Femur (tissue), 1 donor: ENCODE data around the gene RCCD1.
"Not testable (repeated sequence)": the region's sequence is repeated elsewhere in the genome, so short reads cannot be mapped to it uniquely, and the experiment has no call there.

Source experiments
- DNase-seq: peaks from one replicate; pipeline ENCODE4 v3.0.0-alpha.2; 2017

The RCCD1 gene

DNA sequence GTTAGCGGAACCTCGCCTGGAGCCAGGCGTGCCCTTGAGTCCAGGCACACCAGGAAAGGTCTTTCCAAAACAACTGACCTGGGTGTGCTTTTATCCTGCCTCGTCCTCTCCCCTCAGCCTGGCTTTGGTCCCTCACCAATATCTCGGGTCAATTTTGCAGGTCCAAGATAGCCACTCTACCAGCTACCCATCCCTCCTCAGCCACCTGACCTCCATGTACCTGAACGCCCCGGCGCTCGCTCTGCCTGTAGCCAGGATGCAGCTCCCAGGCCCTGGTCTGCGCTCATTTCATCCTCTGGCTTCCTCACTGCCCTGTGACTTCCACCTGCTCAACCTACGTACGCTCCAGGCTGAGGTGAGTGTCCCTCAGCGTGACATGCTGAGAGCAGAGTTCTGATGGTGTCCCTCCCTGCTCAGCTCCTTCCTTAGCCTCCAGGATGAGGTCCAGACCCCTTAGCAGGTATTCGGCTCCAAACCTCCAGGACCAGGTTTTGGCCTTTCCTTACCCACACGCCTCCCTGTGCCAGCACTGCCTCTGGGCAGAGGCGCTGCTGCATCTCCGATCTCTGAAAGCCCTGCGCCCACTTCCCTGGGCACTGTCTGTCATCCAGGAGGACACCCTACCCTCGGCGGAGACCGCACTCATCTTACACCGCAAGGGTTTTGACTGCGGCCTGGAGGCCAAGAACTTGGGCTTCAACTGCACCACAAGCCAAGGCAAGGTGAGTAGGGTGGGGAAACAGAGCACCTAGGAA, 36.5 kb upstream of the RCCD1 start:
- no peak for DNase-seq

DNA sequence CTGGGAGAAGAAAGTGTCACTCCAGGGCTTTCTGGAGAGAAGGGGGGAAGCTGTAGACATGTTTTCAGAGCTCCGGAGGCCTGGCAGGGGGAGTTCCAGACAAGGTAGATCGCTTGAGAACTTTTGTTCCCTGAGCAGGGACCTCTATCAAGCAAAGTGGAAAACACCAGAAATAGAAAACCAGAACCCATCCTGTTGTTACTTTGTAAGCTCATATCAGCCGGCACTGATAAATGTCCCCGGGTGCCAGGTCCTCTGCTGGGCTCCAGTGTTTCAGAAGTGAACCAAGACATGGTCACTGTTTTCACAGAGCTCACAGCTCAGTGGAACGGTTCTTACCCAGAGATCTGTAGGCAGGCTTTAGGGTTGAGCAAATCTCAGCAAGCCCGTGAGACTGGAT, 35.8 kb upstream of the RCCD1 start:
- DNase-seq, result no peak

DNA sequence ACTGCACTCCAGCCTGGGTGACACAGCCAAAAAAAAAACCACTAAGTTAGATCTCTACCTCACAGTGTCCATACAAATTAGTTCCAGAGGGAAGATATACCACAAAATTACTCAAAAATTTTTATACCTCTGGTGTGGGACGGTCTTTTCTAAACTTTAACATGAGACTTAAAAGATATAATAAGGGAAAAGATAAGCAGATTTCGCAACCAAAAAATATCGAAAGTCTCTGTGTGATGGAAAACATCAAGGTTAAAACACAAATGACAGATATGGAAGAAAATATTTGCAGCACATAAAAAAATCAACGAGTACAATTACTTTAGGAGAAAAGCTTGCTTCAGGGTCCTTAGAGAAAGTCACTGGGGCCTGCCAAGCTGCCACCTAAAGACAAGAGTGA, 32.8 kb upstream of the RCCD1 start:
- DNase-seq, result no peak

DNA sequence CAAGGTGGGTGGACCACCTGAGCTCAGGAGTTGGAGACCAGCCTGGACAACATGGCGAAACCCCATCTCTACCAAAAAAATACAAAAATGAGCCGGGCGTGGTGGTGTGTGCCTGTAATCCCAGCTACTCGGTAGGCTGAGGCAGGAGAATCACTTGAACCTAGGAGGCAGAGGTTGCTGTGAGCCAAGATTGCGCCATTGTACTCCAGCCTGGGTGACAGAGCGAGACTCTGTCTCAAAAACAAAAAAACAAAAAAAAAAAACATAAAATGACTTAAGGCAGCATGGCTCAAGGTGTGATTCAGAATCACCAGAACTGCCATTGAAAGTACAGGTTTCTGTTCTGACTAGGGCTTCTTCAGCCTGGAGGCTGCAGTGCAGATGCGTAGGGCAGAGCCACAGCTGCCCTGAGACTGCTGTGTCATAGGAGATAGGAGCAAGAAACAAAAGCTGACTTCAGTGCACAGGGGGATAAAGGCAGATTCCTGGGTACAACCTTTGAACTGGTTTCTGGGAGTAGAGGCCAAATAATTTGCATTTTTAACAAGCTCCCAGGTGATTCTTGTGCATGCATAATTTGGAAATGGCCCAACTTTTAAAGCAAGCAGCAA, 31.9 kb upstream of the RCCD1 start:
- DNase-seq, result not testable (repeated sequence)

DNA sequence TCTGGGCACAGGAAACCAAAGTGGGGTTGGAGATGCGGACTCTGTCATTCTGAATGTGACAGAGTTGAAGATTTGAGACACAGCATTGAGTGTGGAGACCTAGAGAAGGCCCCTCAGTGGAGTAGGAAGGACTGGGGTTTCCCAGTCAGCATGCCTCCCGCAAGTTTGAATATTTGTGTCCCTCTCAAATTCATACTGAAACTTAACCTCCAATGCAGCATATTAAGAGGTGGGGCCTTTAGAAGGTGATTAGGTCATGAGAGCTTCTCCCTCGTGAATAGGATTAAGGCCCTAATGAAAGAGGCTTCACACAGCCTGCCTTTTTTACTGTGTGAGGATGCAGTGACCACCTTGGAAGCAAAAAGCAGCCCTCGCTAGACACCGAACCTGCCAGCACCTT, 30.3 kb upstream of the RCCD1 start:
- DNase-seq, result no peak

DNA sequence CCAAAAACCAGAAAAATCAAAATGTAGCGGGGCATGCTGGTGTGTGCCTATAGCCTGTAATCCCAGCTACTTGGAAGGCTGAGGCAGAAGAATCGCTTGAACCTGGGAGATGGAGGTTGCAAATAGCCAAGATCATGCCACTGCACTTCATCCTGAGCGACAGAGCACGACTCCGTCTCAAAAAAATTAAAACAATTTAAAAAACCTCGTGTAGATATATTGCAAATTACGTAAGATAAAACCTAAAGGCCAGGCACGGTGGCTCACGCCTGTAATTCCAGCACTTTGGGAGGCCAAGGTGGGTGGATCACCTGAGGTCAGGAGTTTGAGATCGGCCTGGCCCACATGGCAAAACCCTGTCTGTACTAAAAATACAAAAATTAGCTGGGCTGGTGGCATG, 27.9 kb upstream of the RCCD1 start:
- not testable (repeated sequence) for DNase-seq

DNA sequence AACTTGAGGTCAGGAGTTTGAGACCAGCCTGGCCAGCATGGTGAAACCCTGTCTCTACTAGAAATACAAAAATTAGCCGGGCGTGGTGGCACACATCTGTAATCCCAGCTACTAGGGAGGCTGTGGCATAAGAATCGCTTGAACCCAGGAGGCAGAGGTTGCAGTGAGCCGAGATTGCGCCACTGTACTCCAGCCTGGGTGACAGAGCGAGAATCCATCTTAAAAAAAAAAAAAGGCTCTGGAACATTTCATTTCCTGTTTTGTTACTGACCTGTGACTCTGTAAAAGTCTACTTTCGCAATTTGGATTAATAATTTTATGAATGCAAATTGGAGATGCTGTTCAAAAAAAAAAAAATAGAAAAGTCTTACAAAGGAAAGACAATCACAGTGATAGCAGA, 26.6 kb upstream of the RCCD1 start:
- not testable (repeated sequence) for DNase-seq

DNA sequence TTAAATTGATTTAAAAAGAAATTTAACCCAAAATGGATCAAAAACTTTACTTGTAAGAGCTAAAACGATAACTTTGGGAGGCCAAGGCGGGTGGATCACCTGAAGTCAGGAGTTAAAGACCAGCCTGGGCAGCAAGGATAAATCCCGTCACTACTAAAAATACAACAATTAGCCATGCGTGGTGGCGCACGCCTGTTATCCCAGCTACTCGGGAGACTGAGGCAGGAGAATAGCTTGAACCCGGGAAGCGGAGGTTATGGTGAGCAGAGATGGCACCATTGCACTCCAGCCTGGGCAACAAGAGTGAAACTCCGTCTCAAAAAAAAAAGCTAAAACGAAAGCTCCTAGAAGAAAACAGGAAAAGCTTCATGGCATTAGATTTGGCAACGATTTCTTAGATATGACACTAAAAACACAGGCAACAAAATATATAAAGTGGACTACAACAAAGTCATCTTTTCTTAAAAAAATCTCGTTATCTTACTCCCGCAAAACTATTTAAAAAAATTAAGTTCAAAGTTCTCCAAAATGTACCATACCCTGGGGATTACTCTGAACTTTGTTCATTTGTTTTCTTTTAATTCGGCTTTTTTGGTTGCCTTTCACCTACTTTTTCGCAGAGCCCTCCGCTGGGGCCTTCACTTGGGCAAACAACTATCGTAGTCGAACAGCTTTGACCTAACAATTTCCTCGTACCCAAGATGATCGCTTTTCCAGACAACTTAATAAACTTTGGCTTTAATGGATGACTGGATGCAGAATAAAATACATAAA, 25.3 kb upstream of the RCCD1 start:
- no peak for DNase-seq

DNA sequence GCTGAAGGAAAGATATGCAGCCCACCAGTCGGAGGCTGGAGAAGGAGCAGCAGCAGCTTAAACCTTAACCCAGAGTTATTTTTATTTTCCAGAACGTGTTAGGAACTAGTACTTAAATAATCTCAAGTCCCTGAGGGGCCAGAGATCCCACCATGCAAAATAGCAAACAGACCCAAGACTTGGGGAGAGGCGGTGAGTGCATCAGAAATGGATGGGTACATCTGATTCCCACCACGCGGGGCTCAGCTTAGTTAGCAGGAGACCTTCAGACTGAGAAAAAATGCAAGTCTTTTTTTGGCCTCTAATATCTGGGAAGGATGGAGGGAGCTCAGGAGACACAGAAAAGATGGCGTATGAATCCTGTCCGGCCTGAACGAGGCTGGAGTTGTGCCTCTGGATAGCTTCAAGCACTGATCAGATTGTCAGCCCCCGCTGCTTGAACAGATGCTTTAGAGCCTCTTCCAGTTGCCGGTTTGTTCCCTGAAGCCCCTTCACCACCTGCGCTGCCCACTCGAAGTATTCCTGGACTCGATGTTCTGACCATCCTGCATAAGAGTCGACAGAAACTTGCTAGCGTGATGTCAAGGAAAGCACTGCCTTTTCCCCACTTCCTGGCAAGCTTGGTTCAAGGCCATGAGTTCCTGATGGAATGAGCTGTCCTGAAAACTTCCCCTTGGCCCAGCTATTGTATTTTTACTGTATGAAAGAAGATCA, 23.7 kb upstream of the RCCD1 start:
- no peak for DNase-seq

DNA sequence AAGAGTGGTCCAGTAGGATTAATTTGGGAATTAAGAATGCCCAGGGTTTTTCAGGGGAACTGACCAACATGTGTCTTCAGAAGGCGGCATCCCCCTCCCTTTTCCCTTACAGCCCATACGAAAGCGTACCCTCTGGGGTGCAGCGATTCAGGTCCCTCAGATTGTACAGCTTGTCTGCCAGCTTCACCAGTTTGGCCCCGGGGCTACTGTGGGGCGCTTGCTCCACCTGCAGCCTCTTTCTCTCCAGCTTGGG, 23.2 kb upstream of the RCCD1 start:
- DNase-seq, result no peak

DNA sequence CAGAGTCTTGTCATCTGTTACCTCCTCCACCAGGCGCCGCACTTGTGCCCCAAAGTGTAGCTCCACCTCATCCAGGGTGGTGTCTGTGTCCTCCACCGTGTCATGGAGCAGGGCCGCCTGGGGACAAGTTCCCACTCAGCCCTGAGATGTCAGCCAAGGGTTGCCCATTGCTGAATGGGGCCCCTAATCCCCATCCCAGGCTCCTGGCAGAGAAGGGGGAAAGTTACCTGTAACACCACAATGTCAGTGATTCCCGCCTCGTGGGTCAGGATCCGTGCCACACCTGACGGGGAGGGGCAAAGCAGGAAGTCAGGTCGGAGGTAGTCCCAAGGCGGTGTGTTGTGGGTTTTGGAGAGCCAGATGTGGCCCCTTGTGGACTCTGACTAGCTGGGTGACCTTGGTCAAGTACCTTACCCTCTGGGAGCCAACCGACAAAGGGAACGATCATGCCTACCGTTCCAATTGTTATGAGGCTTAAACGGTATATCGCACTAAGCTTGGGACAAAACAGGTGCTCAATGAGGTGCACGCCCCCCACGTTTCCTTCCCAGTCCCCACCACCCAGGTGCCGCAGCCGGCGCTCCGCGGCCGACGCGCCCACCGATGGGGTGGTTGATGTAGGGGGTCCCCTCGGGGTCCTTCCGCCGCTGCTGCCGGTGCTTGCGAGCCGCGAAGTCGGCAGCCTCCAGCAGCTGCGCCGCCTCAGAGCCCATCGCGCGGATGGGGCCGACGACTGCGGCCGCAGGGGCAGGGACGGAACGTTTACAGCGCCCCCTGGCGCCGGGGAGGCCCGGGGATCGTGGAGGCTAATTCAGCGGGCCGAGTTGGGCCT, 22.6 kb upstream of the RCCD1 start, which contains the start of gene HDDC3:
HDDC3 (minus strand) TSS at position 722 of the 832 bp plus-strand sequence; CDS start at position 713, 9 bp downstream.
- peak; percentile 91 for DNase-seq

DNA sequence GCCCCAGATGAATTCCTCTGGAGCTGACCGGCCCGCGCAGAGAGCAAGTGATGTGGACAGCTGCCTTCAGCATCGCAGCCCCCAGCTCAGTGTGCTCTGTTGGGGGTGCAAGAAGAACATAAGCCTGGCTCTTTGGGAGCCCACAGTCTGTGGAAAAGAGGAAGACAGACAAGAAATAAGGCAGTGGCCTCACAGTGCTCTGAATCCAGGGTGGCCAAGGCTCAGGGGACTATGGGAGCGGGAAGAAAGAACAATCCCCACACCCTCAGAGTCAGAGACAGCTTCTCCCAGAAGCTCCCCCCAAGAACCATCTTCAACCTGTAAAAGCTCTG, 22.1 kb upstream of the RCCD1 start:
- DNase-seq, result no peak

DNA sequence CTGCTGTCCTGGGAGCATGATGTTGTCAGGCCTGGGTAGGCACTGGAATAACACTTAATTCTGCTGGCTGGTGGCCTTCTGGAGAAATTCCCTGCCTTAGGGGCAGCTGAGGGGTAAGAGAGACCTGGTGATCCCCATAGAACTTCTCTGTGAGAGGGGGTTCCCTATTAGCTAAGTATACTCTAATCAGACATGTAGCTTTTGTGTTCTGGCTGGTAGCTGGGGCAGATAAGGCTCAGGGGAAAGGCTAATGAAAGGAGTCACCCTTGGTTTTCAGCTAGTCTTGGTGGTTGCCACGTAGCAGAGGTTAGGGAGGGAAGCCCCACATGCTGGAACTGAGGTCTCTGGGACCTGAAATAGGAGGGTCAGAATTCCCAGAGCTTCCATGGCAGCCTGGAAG, 21.4 kb upstream of the RCCD1 start:
- no peak for DNase-seq

DNA sequence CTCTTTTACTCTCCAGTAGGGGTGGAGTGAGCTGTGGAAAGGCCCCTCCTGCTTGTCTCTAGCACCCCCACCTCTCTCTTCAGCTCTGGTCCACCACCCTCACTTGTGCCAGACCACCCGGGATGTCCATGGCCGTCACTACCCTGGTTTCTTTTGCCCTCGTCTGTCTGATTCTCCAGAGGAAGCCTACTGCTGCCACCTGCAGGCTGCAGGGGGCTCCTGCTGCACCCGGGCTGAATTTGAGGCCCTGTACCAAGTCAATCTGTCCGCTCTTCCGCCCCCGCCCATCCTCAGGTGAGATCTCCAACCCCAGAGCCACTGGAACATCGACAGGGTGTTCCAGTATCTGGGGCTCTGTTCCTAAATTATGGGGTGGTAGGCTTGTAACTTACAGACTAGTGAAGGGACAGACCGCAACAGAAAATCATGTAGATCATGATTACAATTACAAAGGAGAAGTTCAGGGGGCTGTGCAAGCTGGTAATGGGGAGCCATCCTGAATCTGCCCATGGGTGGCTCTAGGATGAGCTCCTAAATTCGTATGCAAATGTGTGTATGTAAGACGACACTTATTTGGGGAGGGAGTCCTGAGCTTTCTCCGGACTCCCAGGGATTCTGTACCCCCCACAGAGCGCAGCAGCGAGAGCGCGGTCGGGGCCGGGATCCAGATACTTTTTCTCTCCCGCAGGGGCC, 20.3 kb upstream of the RCCD1 start:
- DNase-seq, result peak; percentile 87

DNA sequence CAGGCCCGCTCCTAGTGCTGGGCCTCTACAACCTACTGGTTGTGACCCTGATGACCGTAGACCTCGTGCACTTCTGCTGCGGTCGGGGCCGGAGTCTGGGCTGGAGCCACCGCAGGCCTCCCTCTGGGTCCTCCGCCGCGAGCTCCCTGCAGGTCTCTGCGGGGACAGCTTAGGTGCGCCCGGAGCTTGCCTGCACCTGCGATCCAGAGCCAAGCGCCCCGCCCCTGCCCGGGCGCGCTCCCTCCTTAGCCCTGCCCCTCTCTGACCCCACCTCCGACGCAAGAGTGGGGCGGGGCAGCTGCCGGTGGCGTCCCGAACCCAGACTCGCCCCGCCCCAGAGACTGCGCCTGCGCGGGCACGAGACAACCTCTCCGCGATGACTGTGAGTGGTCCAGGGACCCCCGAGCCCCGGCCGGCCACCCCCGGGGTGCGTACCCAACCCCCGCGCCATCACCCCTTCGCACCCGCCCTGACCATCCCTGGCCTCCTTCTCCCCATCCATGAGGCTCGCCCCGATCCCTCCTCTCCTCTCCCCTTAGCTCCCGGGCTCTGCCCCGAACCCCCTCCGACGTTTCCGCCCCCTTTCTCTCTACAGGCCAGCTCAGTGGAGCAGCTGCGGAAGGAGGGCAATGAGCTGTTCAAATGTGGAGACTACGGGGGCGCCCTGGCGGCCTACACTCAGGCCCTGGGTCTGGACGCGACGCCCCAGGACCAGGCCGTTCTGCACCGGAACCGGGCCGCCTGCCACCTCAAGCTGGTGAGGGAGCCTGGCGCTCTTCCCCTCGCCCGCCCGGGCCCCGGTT, 19.5 kb upstream of the RCCD1 start, which contains the start of gene UNC45A:
UNC45A (plus strand) TSS at position 337 of the 803 bp plus-strand sequence; CDS start at position 377, 40 bp downstream.
- DNase-seq, result peak; percentile 94

DNA sequence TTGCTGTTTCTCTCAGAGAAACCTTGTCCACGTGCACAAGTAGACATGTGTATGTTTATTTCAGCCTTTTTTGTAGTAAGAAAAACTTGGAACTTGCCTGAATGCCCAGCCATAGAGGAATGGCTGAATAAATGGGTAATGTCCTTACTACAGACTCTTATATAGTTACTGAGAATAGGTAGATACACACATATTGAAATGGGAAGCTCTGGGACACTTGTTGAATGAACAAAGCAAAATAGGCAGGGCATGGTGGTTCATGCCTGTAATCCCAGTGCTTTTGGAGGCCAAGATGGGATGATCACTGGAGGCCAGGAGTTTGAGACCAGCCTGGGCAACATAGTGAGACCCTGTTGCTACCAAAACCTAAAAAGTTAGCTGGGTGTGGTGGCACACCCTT, 17.9 kb upstream of the RCCD1 start:
- no peak for DNase-seq

DNA sequence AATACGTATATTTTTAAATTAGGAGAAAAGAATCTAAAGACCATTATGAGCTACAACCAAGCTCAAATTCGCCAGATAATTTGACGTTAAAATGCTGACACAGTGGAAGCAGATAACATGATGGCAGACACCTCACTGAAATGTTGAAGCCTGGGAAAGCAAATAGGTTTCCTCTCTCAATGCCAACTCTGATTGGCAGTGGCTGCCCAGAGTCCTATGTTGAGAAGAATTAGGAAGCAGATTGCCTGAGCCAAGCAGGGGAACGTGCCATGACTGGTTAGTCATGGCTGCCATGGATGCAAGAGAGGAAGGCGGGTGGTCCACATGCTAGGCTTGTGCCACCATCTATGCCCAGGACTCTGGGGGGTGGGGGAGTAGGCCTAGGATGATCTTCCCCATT, 16.4 kb upstream of the RCCD1 start:
- no peak for DNase-seq

DNA sequence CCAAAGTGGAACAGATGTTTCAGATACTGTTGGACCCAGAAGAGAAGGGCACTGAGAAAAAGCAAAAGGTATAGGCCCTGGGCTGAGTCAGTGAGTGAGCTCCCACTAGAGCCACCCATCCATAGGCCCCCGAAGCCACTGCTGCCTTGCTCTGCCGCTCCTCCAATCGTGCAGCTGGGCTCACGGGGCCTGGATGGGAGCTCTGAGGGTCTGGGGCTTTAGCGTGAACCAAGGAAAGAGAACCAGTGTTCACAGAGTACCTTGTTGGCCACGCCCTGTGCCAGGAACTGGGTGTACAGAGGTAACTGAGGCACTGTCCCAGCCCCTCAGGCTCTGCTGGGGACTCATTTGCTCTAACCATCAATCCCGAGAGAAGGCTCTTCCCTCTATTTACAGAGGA, 14.9 kb upstream of the RCCD1 start:
- no peak for DNase-seq

DNA sequence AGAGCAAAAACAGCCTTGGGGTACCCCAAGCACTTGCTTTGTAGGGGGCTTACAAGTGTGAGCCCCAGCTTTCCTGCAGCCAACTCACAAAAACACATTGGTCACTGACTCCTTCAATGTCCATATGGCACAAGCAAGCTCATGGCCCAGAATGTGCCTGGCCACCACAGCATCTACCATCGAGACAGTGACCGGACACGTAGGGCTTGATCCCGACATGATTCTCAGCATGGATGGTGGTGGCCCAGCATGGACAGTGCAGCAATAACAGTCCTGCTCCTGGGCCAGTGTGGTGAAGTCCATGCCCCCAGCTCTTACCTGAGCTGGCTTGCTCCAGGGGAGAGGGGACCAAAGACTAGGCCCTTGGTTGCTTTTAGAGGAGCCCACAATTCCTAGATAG, 13.6 kb upstream of the RCCD1 start:
- DNase-seq, result no peak

DNA sequence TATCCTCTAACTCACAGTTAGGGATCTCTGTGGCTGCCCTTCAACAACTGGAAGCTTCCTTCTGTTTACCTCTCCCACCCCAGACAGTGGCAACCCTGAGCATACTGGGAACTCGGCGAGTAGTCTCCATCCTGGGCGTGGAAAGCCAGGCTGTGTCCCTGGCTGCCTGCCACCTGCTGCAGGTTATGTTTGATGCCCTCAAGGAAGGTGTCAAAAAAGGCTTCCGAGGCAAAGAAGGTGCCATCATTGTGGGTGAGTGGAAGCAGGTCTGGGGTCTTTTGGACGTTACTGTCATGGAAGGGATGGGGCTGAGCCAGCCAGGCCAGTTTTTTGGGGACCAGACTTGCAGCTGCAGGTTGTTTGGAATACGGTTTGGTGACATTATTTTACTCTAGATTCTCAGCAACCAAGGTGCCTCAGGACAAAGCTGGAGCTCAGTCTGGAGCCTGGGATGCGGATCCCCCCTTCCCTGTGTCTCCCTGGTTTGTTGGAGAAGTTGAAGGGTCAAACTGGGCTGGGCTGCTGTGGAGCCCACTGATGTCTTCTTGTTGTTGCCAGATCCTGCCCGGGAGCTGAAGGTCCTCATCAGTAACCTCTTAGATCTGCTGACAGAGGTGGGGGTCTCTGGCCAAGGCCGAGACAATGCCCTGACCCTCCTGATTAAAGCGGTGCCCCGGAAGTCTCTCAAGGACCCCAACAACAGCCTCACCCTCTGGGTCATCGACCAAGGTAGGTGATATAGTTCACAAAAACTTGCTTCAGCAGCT, 12.1 kb upstream of the RCCD1 start:
- no peak for DNase-seq
